COLO668 (cell line): Measurements from ENCODE around the gene KRT72.

Source experiments
- DNase-seq: peaks from one replicate; lab custom pipeline; 2025; ENCODE audit not compliant: unreplicated experiment; lab: John Stamatoyannopoulos, UW

The KRT72 gene

GRCh38 chr12:52630599-52631200, 29.4 kb upstream of the KRT72 start:
- no peak for DNase-seq

- DNase-seq, result no peak
Measured at GRCh38 chr12:52630008-52630500, 28.8 kb upstream of the KRT72 start.

DNA sequence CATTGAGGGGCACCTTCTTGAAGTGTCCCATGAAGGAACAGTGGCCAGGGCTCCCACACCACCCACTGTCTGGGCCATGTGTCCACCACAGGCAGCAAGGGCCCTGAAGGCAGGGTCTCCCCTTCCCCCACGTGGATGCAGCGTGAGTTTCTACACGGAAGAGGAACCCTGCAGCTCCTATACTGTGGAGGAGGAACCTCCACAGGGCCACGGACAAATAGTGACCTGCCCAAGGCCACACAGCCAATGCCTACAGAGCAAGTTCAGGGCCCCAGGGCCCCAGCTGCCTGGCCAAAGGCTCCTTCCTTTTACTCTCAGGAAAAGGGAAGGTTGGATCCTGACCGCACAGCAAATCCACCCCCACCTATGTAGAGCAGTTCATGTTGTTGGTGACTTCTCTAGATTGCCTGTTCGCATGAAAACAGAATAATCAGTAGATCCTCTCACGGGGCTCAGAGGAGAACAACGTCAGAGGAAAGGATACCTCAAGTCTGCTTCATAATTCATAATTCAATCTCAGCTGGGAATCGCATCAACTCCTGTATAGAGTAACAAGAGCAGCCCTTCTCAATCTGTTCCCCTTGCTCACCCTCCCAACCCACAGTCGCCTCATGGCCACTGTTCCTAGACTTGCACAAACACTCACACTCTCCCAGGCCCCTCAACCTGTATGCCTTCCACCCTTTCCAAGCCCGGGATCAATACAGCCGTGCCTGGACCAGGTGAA, 28.2 kb upstream of the KRT72 start:
- no peak for DNase-seq

DNA sequence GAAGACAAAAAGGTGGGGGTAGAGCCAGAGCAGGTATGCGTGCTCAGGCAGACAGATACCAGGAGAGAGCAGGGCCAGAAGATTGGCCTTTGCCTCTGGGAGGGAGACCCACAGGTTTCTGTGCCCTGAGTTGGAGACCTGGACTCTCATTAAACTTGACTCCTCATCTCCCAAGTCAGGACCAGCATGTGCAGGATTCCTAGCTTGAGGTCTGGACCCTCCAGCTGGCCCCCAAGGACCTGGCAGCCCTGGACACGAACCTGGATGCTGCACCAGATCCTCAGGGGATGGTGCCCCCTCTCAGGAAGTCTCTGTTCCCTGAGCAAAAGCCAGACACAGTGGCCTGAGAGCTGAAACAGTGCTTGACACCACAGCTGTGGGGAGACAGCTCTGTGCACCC, 27.6 kb upstream of the KRT72 start:
- DNase-seq, result no peak

- no peak for DNase-seq
Measured at GRCh38 chr12:52628111-52628507, 26.8 kb upstream of the KRT72 start.

- no peak for DNase-seq
Measured at GRCh38 chr12:52627395-52628110, 26.3 kb upstream of the KRT72 start.

DNA sequence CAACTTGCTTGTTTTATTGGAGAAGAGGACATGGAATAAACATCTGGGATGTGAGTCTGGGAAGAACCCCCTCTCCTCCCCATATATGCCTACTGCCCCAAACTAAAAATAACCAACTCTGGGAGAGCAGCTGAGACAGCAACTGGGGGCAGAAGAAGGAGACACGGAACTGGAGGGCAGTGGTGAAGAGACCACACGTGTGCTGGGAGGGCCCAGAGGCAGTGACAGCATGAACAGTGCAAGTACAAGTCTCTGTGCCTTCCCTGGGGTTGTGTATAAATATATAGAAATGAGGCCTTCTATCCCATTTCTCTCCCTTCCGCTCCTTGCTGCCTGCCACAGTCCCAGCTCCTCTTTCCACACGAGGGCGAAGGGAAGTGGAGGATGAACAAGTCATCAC, 21.1 kb upstream of the KRT72 start:
- no peak for DNase-seq

DNA sequence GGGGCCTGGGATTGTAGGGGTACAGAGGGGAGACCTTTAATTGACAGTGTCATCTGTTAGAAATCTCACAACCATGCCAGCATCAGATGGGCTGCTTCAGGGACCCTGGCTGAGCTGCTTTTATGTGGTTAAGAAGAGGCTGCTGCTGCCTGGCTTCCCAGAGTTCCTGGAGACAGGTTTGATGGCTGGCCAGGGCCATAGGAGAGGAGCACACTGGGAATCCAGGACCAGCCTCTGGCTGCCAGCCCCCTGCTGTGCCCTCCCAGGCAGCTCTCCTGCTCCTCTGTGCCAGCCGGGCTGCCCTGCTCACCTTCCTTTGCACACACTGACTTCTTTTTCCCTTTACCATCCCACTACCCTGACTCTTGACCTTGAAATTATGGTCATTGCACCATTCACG, 17.6 kb upstream of the KRT72 start:
- no peak for DNase-seq

GRCh38 chr12:52618216-52618615, 17.0 kb upstream of the KRT72 start, which contains the start of gene KRT73:
Gene KRT73, minus strand, starts transcription at chr12:52618559. Its CDS starts 35 bp downstream, at chr12:52618524.
- no peak for DNase-seq

DNA sequence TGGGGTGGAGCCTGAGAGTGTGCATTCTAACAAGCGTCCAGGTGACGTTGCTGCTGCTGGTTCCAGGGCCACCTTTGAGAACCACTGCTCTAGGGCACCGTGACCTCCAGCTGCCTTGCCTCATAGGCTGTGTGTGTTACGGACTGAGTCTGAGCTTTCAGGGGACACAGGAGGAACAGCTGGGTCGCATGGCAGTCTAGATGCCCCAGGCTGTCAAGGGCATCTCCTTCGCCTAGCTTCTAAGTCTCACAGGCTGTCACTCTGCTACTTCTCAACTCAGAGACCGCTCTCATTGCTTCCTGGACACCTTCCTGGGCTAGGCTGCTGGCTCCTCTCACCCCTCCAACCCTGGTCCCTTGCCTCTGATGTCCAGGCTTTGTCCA, 16.1 kb upstream of the KRT72 start:
- DNase-seq, result no peak

DNA sequence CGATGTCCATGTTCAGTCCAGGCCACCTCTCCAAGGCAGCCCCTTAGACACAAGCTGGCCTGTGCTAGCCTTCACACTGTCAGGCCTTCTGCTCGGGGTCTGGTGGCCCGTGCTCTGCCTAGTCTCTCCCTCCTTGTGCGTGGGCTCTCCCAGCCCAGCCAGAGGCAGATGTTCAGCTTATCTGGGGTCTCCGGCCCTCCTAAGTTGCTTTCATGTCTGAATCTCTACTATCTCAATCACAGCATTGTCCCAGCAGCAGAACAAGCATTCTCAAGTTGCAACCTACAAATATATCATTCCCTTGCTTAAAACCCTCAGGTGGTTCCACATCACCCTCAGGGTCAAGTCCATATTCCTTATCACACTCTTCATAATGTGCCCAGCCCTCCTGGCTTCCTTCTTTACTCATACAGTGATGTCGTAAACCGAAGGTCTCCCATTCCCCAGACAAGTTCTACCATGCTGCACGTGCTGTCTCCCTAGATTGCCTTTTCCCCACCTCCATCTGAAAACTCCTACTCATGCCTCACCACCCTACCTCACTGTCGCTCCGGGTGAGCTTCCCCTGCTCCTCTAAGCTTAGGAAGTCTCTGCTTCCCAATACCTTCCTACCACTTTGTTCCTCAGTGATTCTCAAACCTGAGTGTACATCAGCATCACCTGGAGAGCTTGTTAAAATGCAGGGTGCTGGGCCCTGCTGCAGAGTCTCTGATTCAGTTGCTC, 15.6 kb upstream of the KRT72 start:
- DNase-seq, result no peak

GRCh38 chr12:52615912-52616311, 14.6 kb upstream of the KRT72 start:
- no peak for DNase-seq

DNA sequence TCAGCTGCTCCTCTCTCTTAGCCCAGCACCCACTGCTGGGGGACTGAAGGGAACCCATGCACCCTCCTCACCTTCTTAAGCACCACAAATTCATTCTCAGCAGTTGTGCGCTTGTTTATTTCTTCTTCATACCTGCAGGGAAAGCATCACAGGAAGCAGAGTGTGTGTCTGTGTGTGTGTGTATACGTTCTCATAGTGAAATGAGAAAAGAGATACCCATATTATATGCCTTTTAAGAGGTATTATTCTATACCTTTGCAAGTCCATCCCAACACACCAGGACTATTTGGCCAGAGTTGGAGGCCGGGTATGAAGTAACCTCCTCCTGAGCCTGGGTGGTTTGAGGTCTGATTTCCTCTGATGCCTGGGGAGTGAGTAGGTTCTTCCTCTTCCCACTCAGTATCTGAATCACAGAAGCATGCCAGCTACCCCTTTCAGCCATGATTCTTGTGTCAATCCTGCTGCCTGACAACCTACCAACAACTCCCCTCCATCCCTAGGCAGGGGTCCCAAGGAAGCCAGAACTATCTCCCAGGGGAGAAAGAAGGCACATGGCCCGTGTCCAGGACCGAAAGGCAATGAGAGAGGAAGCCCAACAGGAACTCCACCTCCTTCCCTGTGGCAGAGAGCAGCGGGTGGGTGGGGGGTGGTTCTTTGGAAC, 14.1 kb upstream of the KRT72 start:
- DNase-seq, result no peak

GRCh38 chr12:52614381-52615207, 13.3 kb upstream of the KRT72 start:
- DNase-seq, result no peak

DNA sequence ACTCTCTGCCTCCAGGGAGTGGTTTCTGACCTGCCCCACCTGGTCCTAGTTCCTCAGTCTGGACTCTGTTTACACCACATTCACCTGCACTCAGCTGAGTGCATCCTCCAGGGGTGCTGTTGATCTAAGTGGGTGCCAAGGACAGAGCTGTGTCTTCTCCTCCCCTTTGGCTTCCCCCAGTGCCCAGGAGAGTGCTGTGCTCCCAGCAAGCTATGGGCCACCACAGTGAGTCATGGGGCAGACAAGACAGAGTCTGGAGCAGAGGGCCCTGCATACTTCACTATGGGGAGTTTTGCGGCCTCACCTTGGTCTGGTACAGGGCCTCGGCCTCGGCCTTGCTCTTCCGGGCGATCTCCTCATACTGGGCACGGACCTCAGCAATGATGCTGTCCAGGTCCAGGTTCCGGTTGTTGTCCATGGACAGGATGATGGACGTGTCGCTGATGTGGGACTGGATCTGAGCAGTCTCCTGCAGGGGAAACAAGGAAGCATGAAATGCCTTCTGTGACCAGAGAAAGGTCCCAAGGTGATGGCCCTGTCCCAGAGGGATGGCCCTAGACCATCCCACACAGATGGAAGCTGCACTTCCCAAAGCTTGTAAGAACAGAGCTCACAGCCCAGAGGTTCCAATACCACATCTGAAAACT, 12.2 kb upstream of the KRT72 start:
- no peak for DNase-seq

DNA sequence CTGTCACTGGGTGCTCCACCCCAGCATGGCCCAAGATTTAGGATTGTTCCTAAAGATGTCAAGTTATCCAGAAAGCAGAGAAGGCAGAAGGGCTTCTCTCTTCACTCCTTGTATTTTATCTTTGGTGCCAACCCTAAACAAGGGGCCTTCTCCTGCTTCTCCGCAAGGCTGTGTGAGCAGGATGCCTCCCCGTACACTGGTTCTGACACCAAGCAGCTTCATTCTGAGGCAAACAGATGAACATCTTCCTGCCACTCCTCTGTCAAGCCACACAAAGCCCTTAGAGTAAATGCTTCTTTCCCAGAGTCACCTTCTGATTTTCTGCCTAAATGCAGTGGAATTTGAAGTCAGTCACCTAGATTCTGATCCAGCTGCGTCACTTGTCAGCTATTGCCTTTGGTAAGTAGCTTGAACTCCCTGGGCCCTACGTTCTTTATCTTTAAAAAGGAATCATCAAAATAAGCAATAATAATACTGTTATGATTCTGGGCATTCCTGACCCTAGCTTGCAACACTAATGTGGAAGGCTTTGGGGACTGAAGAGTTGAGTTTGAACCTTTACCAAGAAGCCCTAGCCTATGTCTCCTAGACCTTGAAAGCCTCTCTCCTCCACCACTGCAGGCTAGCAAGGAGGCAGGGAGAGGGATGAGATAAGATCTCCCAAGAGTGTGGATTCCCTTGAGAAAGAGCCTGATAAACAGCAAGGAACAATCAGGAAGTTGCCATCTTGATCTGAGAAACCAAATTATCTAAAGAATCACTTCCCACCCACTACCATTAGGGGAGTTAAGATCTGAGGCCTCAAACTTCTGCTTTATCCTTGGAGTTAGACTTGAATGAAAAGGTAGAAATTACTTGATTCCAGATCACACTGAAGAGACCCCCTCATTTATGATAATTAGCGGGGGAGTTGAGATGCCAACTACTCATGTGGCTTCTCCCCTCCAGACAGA, 11.4 kb upstream of the KRT72 start:
- no peak for DNase-seq

GRCh38 chr12:52611080-52611468, 9.8 kb upstream of the KRT72 start:
- no peak for DNase-seq

- no peak for DNase-seq
Measured at GRCh38 chr12:52608826-52609630, 7.8 kb upstream of the KRT72 start.
